K562 (cell line): Measurements from ENCODE around the gene ERCC4. TPM values are rescaled to one million over a fixed set of nuclear protein-coding genes. Genes with fewer than 3 reads are reported as not detected.

Experiments used
- ATF1 ChIP-seq, 2 experiments: fragments of 450-650 bp in 1 of 2; IDR thresholded peaks; 2 replicates each; pipeline ENCODE4 v1.6.1; 2016; ENCODE audit warnings: missing compliant biosample characterization in 1 of 2, missing genetic modification characterization in 1 of 2
- CAMTA2 ChIP-seq: fragments of 250-450 bp; sonication (Bioruptor Pico); conservative IDR thresholded peaks from 2 replicates; pipeline ENCODE4 v1.5.1; 2022
- CBX3 ChIP-seq, 2 experiments: IDR thresholded peaks; 1 replicate in 1 of 2; 2 replicates in 1 of 2; pipeline ENCODE4 v1.6.1; 2012; ENCODE audit warnings: inconsistent platforms in 2 of 2, low read length in 2 of 2, borderline replicate concordance in 1 of 2, control low read depth in 1 of 2
- CTBP1 ChIP-seq: fragments of 450-650 bp; IDR thresholded peaks from 2 replicates; pipeline ENCODE4 v1.6.1; 2016; ENCODE audit warnings: borderline replicate concordance
- FOXA3 ChIP-seq, 2 experiments: fragments of 450-650 bp in 1 of 2; sonication (generic) in 1 of 2; formaldehyde crosslinking; IDR thresholded peaks in 1 of 2; conservative IDR thresholded peaks in 1 of 2; 2 replicates each; pipeline versions ENCODE4 v1.4.0 to v1.8.0; 2020 to 2022; ENCODE audit warnings: mild to moderate bottlenecking in 2 of 2, missing genetic modification reagents in 1 of 2
- GMEB1 ChIP-seq: fragments of 250-450 bp; sonication (Bioruptor Pico); IDR thresholded peaks from 2 replicates; pipeline ENCODE4 v1.4.0; 2020; ENCODE audit warnings: mild to moderate bottlenecking
- HMG20B ChIP-seq: fragments of 250-450 bp; sonication (Bioruptor Pico); IDR thresholded peaks from 2 replicates; pipeline ENCODE4 v1.5.0; 2021; ENCODE audit warnings: mild to moderate bottlenecking
- HNRNPL ChIP-seq: fragments of 200-400 bp; formaldehyde crosslinking; IDR thresholded peaks from 2 replicates; pipeline ENCODE4 v1.6.1; 2017; ENCODE audit warnings: low read depth, mild to moderate bottlenecking, low read length
- LEF1 ChIP-seq: fragments of 450-650 bp; IDR thresholded peaks from 2 replicates; pipeline ENCODE4 v1.6.1; 2016; ENCODE audit warnings: mild to moderate bottlenecking
- MED1 ChIP-seq: sonication (generic); formaldehyde crosslinking; IDR thresholded peaks from 2 replicates; pipeline ENCODE4 v1.8.1; 2023; ENCODE audit warnings: missing genetic modification reagents, borderline replicate concordance
- NFE2 ChIP-seq: IDR thresholded peaks from 2 replicates; pipeline ENCODE4 v1.6.1; 2014; ENCODE audit warnings: antibody characterized with exemption, low read depth
- NFXL1 ChIP-seq: fragments of 450-650 bp; formaldehyde crosslinking; IDR thresholded peaks from 2 replicates; pipeline ENCODE4 v1.4.0; 2021; ENCODE audit warnings: mild to moderate bottlenecking
- NUFIP1 ChIP-seq: fragments of 450-650 bp; IDR thresholded peaks from 2 replicates; pipeline ENCODE4 v1.6.1; 2018; ENCODE audit not compliant: partially characterized antibody
- PCBP1 ChIP-seq: fragments of 200-400 bp; formaldehyde crosslinking; IDR thresholded peaks from 2 replicates; pipeline ENCODE4 v1.6.1; 2018; ENCODE audit warnings: mild to moderate bottlenecking, low read depth, low read length; ENCODE audit not compliant: poor library complexity, severe bottlenecking
- PHF21A ChIP-seq: fragments of 450-650 bp; IDR thresholded peaks from 2 replicates; pipeline ENCODE4 v1.6.1; 2017; ENCODE audit warnings: low read depth, borderline replicate concordance
- POU5F1 ChIP-seq: fragments of 150-350 bp; IDR thresholded peaks from 2 replicates; pipeline ENCODE4 v1.6.1; 2014; ENCODE audit warnings: borderline replicate concordance, low read length, low read depth, mild to moderate bottlenecking; ENCODE audit not compliant: partially characterized antibody
- SIN3B ChIP-seq: fragments of 450-650 bp; IDR thresholded peaks from 2 replicates; pipeline ENCODE4 v1.6.1; 2017; ENCODE audit warnings: low read depth, mild to moderate bottlenecking, moderate library complexity
- SOX6 ChIP-seq: fragments of 450-650 bp; IDR thresholded peaks from 2 replicates; pipeline ENCODE4 v1.6.1; 2014; ENCODE audit warnings: mild to moderate bottlenecking
- XRCC4 ChIP-seq: IDR thresholded peaks from one replicate; pipeline ENCODE4 v1.6.1; 2011; ENCODE audit not compliant: insufficient read depth, insufficient read length; ENCODE audit errors: extremely low read depth
- ZBTB34 ChIP-seq: fragments of 250-450 bp; sonication (Bioruptor Pico); IDR thresholded peaks from 2 replicates; pipeline ENCODE4 v1.8.0; 2021; ENCODE audit warnings: mild to moderate bottlenecking, moderate library complexity
- ZNF134 ChIP-seq: fragments of 250-450 bp; sonication (Bioruptor Pico); conservative IDR thresholded peaks from 2 replicates; pipeline ENCODE4 v1.4.0; 2020
- ZNF695 ChIP-seq: fragments of 450-650 bp; formaldehyde crosslinking; IDR thresholded peaks from 2 replicates; pipeline ENCODE4 v1.4.0; 2020; ENCODE audit warnings: mild to moderate bottlenecking, moderate library complexity
- polyA plus RNA-seq, 8 experiments: library from polyadenylated mRNA; depleted of rRNA in 4 of 8; stranded (reverse) in 5 of 8; unstranded in 3 of 8; fragments of >200 nt; fragmentation: Nextera tagmentation in 2 of 8; fragmentation: Illumina TruSeq in 1 of 8; extraction: Ambion mirVana in 2 of 8; extraction: Trizol in 1 of 8; gene quantifications; 2 replicates each; pipeline versions ENCODE4 v1.2.1 to v1.2.3, GENCODE V29; 2011 to 2014; ENCODE audit warnings: inconsistent platforms in 1 of 8, missing spikeins in 1 of 8
- total RNA-seq, 7 experiments: library from RNA; depleted of rRNA in 6 of 7; stranded (reverse); fragments of >200 nt in 6 of 7; fragmentation: Illumina TruSeq in 2 of 7; extraction: Trizol in 2 of 7; gene quantifications; 2 replicates each; pipeline versions ENCODE4 v1.2.1 to v1.2.3, GENCODE V29; 2011 to 2021; ENCODE audit warnings: low replicate concordance in 1 of 7
- TF ChIP-seq, protein P1 (sequence below), 3 experiments: fragments of 200-800 bp in 1 of 3; sonication (Bioruptor generic) in 1 of 3; sonication (generic) in 1 of 3; formaldehyde crosslinking in 1 of 3; IDR thresholded peaks; 2 replicates each; pipeline versions ENCODE4 v1.6.1 to v1.8.0; 2016 to 2022; ENCODE audit warnings: mild to moderate bottlenecking in 2 of 3, missing compliant biosample characterization in 2 of 3, missing genetic modification characterization in 2 of 3, missing genetic modification reagents in 1 of 3
- TF ChIP-seq, protein P2 (sequence below): fragments of 250-450 bp; sonication (Bioruptor Pico); IDR thresholded peaks from 2 replicates; pipeline ENCODE4 v1.4.0; 2020

The ERCC4 gene
- total and polyA plus RNA-seq, 9 of the 15 experiments (the other 6 are each of a cell fraction or from before 2014, with no cell fraction given) = 3.7 to 10.5 (median 6.0) TPM

DNA sequence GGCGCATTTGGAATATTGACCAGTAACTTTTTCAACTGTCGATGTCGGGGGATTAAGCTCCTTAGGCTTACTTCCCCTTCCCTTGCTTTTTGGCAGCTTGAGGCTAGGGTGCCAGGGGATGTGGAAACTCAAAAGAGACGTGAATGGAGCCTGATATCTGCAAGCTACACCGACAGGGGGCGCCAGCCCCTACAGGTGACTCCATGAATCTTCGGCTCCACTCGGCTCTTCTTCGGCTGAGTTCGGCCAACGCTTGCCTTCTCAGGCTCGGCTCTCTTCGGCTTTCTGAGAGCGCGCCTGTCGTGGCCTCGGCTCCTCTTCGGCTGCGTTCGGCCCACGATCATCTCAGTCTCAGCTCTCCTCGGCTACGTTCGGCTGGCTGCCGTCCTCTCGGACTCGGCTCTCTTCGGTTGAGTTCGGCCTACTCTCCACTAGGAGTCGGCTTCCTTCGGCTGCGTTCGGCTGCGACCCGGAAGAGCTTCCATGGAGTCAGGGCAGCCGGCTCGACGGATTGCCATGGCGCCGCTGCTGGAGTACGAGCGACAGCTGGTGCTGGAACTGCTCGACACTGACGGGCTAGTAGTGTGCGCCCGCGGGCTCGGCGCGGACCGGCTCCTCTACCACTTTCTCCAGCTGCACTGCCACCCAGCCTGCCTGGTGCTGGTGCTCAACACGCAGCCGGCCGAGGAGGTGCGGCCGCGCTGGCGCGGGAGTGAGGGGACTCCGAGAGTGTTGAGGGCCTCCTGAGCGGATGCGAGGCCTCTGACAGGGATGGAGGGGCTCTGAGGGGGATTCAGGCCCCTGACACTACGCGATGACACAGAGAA lies at the start of gene ERCC4 (continued):
- TF ChIP-seq GMEB1 (CRISPR knock-in tag) (no peak), MED1 (CRISPR knock-in tag) (no peak), HMG20B (CRISPR knock-in tag) (no peak), PHF21A (no peak), CBX3 (IDR thresholded peaks at IDR 0.05; ENCODE audit: borderline replicate concordance in 1 of 2, low read length in 2 of 2) (0 out of 3 replicates have a peak, but pooled peaks of 1 of the 2 experiments have one; percentile 37), ZNF695 (CRISPR knock-in tag) (no peak), XRCC4 (no peak), SOX6 (peak; percentile 12; the same call in 1 of the 2 replicates), ZNF134 (CRISPR knock-in tag) (no peak), LEF1 (no peak), HNRNPL (no peak), ZBTB34 (CRISPR knock-in tag) (no peak), POU5F1 (no peak), NFXL1 (CRISPR knock-in tag) (no peak), PCBP1 (no peak), CAMTA2 (CRISPR knock-in tag) (no peak), ATF1 (CRISPR knock-in tag; IDR thresholded peaks at IDR 0.05) (no peak), ATF1 (tag; IDR thresholded peaks at IDR 0.05) (peak; percentile 43; the same call in 1 of the 2 replicates), NUFIP1 (no peak), FOXA3 (CRISPR knock-in tag; conservative IDR thresholded peaks at IDR 0.05 in 1 of 2, IDR thresholded peaks at IDR 0.05 in 1 of 2) (no peak; a peak in 1 of 4 replicates), SIN3B (peak; percentile 79; the same call in 1 of the 2 replicates), NFE2 (no peak), CTBP1 (peak; percentile 37)
- TF ChIP-seq, protein P1, sequence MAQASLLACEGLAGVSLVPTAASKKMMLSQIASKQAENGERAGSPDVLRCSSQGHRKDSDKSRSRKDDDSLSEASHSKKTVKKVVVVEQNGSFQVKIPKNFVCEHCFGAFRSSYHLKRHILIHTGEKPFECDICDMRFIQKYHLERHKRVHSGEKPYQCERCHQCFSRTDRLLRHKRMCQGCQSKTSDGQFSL (CRISPR knock-in tag; IDR thresholded peaks at IDR 0.05) = no peak
- TF ChIP-seq, protein P1 (tag; IDR thresholded peaks at IDR 0.05) = no peak
- TF ChIP-seq, protein P2, sequence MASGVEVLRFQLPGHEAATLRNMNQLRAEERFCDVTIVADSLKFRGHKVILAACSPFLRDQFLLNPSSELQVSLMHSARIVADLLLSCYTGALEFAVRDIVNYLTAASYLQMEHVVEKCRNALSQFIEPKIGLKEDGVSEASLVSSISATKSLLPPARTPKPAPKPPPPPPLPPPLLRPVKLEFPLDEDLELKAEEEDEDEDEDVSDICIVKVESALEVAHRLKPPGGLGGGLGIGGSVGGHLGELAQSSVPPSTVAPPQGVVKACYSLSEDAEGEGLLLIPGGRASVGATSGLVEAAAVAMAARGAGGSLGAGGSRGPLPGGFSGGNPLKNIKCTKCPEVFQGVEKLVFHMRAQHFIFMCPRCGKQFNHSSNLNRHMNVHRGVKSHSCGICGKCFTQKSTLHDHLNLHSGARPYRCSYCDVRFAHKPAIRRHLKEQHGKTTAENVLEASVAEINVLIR (CRISPR knock-in tag) = no peak
